Stimulated activated CD4-positive, alpha-beta T cell treated with anti-CD3 and anti-CD28 coated beads, Interleukin-4, amount 100 ng/mL, for 48 hours (primary cell): ENCODE measurements around the gene OPN1MW3.
"Not testable (repeated sequence)": the region's sequence is repeated elsewhere in the genome, so short reads cannot be mapped to it uniquely, and the experiment has no call there.

Source experiments
- DNase-seq, 2 donors: peaks; one replicate each; pipeline ENCODE4 v3.0.0-alpha.2; 2020; ENCODE audit warnings: low read depth in 2 of 2

Gene OPN1MW3

DNA sequence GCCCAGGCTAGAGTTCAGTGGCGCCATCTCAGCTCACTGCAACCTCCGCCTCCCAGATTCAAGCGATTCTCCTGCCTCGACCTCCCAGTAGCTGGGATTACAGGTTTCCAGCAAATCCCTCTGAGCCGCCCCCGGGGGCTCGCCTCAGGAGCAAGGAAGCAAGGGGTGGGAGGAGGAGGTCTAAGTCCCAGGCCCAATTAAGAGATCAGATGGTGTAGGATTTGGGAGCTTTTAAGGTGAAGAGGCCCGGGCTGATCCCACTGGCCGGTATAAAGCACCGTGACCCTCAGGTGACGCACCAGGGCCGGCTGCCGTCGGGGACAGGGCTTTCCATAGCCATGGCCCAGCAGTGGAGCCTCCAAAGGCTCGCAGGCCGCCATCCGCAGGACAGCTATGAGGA, at the start of gene OPN1MW3:
Gene OPN1MW3, plus strand, starts transcription at position 301 of the 400 bp plus-strand sequence. Its CDS starts 38 bp downstream, at position 339.
- not testable (repeated sequence) for DNase-seq

DNA sequence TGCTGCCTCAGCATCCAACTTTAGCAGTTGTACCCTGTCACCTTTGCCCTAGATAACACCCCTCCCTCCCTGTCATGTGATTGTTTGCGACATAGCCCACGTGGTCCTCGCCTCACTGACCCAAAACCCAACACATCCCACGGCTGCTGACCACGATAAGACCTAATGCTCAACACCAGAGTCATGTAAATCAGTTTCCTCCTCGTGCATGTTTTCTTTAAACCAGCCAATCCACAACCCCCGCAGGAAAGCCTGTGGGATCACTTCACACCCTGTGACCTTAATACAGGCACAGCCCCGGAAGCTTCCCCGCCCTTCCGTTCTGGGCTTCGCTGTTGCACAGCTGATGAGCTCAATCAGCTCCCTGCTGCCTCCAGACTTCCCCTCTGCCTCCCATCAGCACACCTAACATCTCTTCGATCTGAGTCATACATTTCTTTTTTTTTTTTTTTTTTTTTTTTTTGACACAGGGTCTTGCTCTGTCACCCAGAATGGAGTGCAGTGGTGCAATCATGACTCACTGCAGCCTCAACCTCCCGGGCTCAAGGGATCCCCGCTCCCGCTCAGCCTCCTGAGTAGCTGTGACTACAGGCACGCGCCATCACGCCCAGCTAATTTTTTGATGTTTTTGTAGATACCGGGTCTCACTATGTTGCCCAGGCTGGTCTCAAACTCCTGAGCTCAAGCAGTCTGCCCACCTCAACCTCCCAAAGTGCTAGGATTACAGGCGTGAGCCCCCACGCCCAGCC, 47.5 kb upstream of the OPN1MW3 start:
- not testable (repeated sequence) for DNase-seq

DNA sequence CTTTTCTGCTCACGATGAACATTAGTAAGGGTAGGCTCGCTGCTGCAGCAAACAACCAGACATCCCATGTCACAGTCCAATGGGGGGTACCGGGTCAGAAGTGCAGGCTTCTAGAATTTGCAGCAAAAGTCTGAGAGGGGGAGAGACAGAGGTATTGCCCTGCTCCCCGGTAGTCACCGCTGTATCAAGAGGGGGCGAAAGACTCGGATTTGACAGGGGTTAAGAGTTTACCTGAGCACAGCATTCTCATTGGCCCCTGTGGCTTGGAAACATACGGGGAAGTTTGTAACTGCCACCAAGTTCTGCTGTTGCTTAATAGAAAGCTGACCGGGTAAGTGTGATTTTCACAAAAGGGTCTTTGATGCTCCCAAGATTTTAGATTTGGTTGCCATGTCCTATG, 46.3 kb upstream of the OPN1MW3 start:
- DNase-seq = not testable (repeated sequence)

DNA sequence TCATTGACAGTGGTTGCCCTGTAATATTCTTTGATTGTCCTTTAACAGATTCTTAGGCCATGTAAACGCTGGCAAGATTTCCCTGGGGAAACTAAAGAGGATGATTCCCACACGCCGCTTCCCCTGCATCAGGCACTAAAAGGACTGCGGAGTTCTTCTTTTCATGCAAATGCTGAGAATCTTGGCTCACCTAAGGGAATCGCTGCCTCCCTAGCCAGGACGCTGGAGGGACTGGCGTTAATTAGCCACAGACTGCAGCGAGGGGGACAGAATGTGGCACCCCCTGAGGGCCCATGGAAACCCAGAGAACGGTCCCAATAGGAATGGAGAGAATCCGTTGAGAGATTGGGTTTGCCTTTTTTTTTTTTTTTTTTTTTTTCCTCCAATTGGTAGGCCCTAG, 45.9 kb upstream of the OPN1MW3 start:
- not testable (repeated sequence) for DNase-seq

DNA sequence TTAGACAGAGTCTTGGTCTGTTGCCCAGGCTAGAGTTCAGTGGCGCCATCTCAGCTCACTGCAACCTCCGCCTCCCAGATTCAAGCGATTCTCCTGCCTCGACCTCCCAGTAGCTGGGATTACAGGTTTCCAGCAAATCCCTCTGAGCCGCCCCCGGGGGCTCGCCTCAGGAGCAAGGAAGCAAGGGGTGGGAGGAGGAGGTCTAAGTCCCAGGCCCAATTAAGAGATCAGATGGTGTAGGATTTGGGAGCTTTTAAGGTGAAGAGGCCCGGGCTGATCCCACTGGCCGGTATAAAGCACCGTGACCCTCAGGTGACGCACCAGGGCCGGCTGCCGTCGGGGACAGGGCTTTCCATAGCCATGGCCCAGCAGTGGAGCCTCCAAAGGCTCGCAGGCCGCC, 37.9 kb upstream of the OPN1MW3 start, which contains the start of gene OPN1MW2:
Gene OPN1MW2, plus strand, starts transcription at position 301 of the 400 bp plus-strand sequence. Its CDS starts 60 bp downstream, at position 361.
- not testable (repeated sequence) for DNase-seq

DNA sequence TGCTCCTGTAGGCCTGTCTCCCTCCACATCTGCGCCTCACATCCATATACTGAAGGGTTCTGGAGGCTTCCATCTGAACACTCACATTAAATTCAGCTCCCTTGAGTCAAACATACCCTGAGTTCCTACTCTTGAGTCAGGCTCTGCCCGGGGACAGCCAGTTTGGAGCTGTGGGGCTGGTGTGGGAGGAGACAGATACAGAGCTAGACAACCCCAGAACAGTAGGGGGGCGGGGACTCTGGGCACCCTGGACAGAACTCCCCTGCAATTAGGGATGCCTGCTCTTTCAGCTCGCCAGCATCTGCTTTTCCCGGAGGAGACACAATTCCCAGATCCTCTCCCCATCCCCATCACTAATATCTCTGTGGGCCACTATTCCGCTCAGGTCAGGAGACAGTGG, 32.1 kb upstream of the OPN1MW3 start:
- not testable (repeated sequence) for DNase-seq

DNA sequence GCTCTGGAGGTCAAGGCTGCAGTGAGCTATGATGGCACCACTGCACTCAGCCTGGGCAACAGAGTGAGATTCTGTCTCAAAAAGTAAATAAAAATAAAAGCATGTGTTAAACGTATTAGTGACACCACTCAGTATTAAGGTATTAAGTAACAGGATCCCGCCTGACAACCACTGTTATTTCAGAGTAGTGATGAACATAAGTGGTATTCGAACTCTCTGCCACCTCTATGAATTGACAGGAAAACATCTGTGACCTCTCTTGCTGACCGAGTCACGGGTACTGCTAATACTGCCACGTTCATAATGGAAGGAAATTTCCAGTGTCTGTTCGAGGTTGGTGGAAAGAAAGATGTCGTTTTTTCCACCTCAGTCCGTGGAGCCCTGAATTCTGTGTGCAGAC, 30.7 kb upstream of the OPN1MW3 start:
- DNase-seq = not testable (repeated sequence)

DNA sequence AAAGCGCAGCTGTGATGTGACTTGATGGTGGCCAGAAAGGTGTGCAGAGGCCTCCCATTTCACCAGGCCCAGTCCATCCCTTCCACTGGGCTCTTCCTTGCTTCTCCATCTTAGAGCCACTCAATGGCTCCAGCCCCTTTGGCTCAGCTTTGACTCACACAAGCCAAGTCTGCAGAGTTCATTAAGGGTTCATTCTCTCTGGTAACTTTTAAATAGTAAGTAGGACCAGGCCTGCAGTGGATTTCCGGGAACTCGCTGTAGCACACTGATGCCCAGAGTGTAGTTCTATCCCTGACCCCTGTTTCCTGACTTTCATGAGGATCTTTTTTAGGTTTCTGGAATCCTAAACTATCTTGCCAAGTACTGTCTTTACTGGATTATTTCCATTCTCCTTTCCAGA, 25.9 kb upstream of the OPN1MW3 start:
- not testable (repeated sequence) for DNase-seq

DNA sequence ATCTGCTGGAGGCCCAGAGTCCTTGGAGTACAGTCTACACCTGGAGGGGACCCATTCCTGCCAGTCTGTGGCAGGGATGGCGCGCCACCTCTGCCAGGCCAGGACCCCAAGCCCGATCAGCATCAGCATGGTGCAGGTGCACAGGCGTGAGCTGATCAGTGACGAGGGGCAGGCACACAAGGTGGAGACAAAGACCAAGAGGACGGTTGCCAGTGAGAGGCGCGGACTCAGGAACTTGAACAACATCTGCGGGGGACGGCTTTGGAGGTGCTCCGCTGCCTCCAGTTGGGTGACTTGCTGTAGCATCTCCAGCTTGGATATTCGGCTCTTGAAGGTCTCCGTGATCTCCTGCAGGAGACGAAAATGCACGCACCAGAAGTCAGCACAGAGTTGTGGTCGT, 23.8 kb upstream of the OPN1MW3 start:
- not testable (repeated sequence) for DNase-seq

DNA sequence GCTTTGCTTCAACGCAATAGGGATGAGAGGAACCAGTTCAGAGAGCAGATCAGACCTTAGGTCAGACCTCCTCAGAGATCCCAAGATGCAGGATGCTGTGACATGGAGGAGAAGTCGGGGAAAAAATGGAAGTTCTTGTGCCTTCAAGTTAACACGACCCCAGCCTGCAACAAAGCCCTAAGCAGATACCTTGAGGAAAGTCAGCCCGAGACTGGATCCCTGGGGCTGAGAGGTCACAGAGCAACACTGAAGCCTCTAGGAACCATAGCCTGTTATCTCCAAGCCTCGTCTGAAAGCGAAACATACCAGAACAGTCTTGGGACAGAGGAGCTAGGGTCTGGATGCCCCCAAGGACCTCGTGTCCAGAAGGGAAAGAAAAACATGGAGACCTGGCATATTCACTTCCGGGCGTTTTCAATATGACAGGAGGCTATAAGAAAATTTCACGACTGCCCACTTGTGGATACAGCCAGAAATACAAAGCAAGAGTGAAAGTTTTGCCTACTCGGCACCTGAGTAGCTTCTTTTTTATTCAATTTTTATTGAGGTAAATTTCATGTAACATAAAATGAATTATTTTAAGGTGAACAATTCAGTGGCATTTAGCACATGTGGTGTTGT, 18.3 kb upstream of the OPN1MW3 start:
- not testable (repeated sequence) for DNase-seq

DNA sequence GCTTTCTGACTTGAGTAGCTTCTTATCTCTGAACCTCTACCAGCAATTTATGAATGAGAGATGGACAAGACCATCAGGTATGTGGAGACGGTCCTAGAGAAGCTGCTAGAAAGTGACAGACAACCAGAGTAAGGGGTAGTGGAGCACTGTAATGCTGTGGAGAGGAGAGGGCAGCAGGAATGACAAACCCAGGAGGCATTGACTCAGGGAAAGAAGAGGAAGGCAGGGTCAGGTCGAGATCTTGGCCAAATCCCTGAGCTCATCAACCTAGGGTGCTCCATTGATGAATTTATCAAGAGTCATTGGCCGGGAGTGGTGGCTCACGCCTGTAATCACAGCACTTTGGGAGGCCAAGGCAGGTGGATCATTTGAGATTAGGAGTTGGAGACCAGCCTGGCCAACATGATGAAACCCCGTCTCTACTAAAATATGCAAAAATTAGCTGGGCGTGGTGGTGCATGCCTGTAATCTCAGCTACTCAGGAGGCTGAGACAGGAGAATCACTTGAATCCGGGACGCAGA, 17.3 kb upstream of the OPN1MW3 start:
- not testable (repeated sequence) for DNase-seq

DNA sequence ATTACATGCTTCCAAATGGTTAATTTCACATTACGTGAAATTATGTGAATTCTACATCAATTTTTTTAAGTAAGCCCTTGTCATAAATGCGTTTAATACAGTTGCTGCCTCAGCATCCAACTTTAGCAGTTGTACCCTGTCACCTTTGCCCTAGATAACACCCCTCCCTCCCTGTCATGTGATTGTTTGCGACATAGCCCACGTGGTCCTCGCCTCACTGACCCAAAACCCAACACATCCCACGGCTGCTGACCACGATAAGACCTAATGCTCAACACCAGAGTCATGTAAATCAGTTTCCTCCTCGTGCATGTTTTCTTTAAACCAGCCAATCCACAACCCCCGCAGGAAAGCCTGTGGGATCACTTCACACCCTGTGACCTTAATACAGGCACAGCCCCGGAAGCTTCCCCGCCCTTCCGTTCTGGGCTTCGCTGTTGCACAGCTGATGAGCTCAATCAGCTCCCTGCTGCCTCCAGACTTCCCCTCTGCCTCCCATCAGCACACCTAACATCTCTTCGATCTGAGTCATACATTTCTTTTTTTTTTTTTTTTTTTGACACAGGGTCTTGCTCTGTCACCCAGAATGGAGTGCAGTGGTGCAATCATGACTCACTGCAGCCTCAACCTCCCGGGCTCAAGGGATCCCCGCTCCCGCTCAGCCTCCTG, 9.9 kb upstream of the OPN1MW3 start:
- not testable (repeated sequence) for DNase-seq

DNA sequence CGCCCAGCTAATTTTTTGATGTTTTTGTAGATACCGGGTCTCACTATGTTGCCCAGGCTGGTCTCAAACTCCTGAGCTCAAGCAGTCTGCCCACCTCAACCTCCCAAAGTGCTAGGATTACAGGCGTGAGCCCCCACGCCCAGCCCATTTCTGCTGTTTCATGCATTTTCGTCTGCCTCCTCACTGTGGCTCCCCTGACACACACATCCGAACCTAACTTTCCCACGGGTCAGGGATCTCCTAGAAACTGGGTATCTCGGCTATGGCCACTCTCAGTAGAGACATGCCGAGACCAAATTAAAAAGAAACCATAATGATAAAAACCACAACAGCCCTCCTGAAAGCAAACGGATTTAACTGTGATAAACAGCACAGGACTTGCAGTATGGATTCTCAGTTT, 9.3 kb upstream of the OPN1MW3 start:
- not testable (repeated sequence) for DNase-seq

DNA sequence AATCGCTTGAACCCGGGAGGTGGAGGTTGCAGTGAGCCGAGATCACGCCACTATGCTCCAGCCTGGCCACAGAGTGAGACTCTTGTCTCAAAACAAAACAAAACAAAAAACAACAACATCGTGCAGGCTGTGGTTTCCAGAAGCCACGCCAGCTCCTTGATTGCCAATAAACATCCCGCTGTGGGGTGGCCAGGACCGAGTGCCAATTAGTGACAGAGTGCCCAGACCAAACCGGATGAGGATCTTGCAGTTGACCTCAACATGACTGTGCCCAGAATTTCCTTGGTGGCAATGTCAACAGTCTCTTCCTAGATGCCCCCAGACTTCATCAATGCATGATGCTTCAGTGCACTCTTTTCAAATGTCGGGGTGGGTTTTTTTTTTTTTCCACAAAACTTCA, 1.3 kb downstream of the OPN1MW3 start:
- not testable (repeated sequence) for DNase-seq

DNA sequence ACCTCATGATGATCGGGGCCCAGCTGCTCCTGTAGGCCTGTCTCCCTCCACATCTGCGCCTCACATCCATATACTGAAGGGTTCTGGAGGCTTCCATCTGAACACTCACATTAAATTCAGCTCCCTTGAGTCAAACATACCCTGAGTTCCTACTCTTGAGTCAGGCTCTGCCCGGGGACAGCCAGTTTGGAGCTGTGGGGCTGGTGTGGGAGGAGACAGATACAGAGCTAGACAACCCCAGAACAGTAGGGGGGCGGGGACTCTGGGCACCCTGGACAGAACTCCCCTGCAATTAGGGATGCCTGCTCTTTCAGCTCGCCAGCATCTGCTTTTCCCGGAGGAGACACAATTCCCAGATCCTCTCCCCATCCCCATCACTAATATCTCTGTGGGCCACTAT, 5.7 kb downstream of the OPN1MW3 start:
- not testable (repeated sequence) for DNase-seq

DNA sequence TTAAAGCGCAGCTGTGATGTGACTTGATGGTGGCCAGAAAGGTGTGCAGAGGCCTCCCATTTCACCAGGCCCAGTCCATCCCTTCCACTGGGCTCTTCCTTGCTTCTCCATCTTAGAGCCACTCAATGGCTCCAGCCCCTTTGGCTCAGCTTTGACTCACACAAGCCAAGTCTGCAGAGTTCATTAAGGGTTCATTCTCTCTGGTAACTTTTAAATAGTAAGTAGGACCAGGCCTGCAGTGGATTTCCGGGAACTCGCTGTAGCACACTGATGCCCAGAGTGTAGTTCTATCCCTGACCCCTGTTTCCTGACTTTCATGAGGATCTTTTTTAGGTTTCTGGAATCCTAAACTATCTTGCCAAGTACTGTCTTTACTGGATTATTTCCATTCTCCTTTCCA, 11.9 kb downstream of the OPN1MW3 start:
- DNase-seq = not testable (repeated sequence)

DNA sequence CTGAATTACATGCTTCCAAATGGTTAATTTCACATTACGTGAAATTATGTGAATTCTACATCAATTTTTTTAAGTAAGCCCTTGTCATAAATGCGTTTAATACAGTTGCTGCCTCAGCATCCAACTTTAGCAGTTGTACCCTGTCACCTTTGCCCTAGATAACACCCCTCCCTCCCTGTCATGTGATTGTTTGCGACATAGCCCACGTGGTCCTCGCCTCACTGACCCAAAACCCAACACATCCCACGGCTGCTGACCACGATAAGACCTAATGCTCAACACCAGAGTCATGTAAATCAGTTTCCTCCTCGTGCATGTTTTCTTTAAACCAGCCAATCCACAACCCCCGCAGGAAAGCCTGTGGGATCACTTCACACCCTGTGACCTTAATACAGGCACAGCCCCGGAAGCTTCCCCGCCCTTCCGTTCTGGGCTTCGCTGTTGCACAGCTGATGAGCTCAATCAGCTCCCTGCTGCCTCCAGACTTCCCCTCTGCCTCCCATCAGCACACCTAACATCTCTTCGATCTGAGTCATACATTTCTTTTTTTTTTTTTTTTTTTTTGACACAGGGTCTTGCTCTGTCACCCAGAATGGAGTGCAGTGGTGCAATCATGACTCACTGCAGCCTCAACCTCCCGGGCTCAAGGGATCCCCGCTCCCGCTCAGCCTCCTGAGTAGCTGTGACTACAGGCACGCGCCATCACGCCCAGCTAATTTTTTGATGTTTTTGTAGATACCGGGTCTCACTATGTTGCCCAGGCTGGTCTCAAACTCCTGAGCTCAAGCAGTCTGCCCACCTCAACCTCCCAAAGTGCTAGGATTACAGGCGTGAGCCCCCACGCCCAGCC, 27.3 kb downstream of the OPN1MW3 start:
- DNase-seq = not testable (repeated sequence)

DNA sequence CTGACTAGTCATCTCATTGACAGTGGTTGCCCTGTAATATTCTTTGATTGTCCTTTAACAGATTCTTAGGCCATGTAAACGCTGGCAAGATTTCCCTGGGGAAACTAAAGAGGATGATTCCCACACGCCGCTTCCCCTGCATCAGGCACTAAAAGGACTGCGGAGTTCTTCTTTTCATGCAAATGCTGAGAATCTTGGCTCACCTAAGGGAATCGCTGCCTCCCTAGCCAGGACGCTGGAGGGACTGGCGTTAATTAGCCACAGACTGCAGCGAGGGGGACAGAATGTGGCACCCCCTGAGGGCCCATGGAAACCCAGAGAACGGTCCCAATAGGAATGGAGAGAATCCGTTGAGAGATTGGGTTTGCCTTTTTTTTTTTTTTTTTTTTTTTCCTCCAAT, 29.0 kb downstream of the OPN1MW3 start:
- not testable (repeated sequence) for DNase-seq

DNA sequence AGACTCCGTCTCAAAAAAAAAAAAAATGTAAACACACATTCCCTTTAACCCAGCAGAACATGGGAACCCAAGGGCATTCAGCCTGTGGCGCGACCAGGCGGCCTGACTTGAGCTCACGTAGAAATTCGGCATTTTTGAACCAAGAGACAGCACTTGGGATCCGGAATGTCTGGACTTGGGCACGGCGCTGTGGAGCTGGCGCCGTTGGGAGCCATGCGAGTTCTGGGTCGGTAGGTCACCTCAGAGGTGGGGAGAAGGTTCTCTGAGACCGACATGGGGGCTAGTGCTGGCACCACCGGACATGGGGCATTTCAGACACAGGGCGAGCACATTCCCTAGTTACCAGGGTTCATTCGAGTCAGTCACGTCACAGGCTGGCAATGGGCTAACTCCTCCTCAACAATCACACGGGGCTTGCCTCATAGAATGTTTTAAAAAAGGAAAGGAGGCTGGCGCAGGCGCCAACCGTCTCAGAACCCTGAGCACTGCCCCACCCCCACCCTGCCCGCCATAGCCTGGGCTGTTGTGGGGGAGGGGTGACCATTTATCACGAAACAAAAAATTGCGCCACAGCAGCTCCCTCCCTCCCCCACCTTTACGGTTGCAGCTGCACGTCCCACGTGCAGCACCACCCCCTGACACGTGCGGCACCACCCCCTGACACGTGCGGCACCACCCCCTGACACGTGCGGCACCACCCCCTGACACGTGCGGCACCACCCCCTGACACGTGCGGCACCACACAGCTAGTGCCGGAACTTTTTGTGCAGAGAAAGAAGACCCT, 37.6 kb downstream of the OPN1MW3 start, which contains the start of gene TEX28:
Gene TEX28, minus strand, starts transcription at position 334 of the 784 bp plus-strand sequence. CDS start 3,007 bp downstream, outside the sequence.
- DNase-seq = no peak

DNA sequence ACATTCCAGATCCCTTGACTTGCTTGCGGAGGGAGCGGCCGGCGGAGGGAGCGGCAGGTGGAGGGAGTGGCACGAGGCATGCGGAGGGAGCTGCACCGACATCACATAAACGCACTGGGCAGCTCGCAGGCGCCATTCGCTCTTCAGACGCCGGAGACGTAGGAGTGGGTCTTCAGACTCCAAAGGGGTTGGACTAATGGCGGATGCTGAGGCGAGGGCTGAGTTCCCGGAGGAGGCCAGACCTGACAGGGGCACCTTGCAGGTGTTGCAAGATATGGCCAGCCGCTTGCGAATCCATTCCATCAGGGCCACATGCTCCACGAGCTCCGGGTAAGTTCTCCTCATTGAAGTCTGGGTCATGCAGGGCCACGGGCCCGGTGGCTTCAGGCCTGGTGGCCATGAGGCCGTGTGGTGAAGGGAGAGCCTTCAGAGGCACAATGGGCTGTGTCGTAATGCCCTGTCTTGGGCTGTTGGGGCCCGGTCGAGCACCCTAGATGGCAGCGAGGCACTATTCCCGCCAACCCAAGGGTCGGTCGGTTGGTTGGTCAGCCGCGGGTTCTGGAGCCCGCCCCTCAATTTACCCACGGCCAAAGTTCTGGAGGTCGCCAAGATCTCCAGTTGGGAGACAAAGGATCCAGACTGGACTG, 38.4 kb downstream of the OPN1MW3 start, which contains the start of gene TKTL1:
Gene TKTL1, plus strand, starts transcription at position 132 of the 647 bp plus-strand sequence. Its CDS starts 65 bp downstream, at position 197.
- DNase-seq = no peak
